Breast epithelium (tissue), 4 donors: Measurements from ENCODE around the gene ZNF512B. TPM values are rescaled to one million over a fixed set of nuclear protein-coding genes. Genes with fewer than 3 reads are reported as not detected.

Experiments used
- DNase-seq, 2 donors: peaks; one replicate each; pipeline ENCODE4 v3.0.0-alpha.2; 2019; ENCODE audit warnings: low spot score in 2 of 2
- H3K27ac ChIP-seq, 2 donors: fragments of 200-600 bp; sonication (generic) in 1 of 2; one replicate each; pipeline ENCODE4 v1.5.1; 2016 to 2019; ENCODE audit warnings: mild to moderate bottlenecking in 1 of 2
- H3K27me3 ChIP-seq, 2 donors: fragments of 200-600 bp; sonication (generic) in 1 of 2; one replicate each; pipeline versions ENCODE4 v1.5.1 to v1.6.0; 2017 to 2019; ENCODE audit warnings: control low read depth in 1 of 2, mild to moderate bottlenecking in 1 of 2
- H3K36me3 ChIP-seq: fragments of 200-600 bp; one replicate; pipeline ENCODE4 v1.5.1; 2019
- H3K4me1 ChIP-seq, 2 donors: fragments of 200-600 bp; sonication (generic); one replicate each; pipeline ENCODE4 v1.5.1; 2016 to 2019; ENCODE audit warnings: control low read depth in 1 of 2
- H3K4me3 ChIP-seq, 3 donors: fragments of 200-600 bp; sonication (generic); 1 replicate in 2 of 3; 2 replicates in 1 of 3; pipeline ENCODE4 v1.5.1; 2016 to 2019; ENCODE audit warnings: mild to moderate bottlenecking in 3 of 3, moderate library complexity in 2 of 3
- H3K9me3 ChIP-seq, 2 donors: fragments of 200-600 bp; sonication (generic) in 1 of 2; one replicate each; pipeline ENCODE4 v1.5.1; 2016 to 2019; ENCODE audit warnings: control low read depth in 1 of 2
- CTCF ChIP-seq, 3 donors: fragments of 450-650 bp; IDR thresholded peaks; one replicate each; pipeline ENCODE4 v1.5.1; 2016 to 2017; ENCODE audit warnings: antibody characterized with exemption in 3 of 3, mild to moderate bottlenecking in 3 of 3, moderate library complexity in 3 of 3
- POLR2A ChIP-seq: fragments of 450-650 bp; IDR thresholded peaks from one replicate; pipeline ENCODE4 v1.6.1; 2016; ENCODE audit warnings: antibody characterized with exemption, mild to moderate bottlenecking, moderate library complexity
- POLR2AphosphoS5 ChIP-seq, 3 donors: sonication (generic); formaldehyde crosslinking; IDR thresholded peaks; one replicate each; pipeline ENCODE4 v1.6.1; 2017; ENCODE audit warnings: antibody characterized with exemption in 3 of 3
- intact Hi-C: fragments of 100-400 bp; cut with DNase I; formaldehyde crosslinking; loops from one replicate; pipeline ENCODE4 v1.15.1; 2023; ENCODE audit warnings: low total_unique reads
- total RNA-seq, 3 donors: library from RNA; depleted of rRNA; stranded (reverse); fragments of >200 nt; gene quantifications; one replicate each; pipeline ENCODE4 v1.1.0, GENCODE V29; 2016

Gene ZNF512B
- total RNA-seq, 3 donors from 2014 or later = 5.8 to 12.7 (median 9.2) TPM

- Histone ChIP-seq H3K4me1 (peaks cover 0 to 10% of the 10 kb centered on the region in 2 donors), H3K36me3 (no peaks in the 10 kb centered on the region), H3K27ac (peak overlapping the region; percentile 72 to 79), H3K4me3 (peak overlapping the region in 2 of 3 donors; percentile 69 to 92), H3K9me3 (peaks cover 0 to 15% of the 10 kb centered on the region in 2 donors), H3K27me3 (no peaks in the 10 kb centered on the region)
- no peak for DNase-seq
- intact Hi-C loops = no loop called here
- TF ChIP-seq POLR2AphosphoS5 (IDR thresholded peaks at IDR 0.05) (no peak), CTCF (IDR thresholded peaks at IDR 0.05) (no peak), POLR2A (no peak)
Measured at GRCh38 chr20:63968136-63968927, 1.4 kb downstream of the ZNF512B start.

GRCh38 chr20:63967330-63968135 lies 2.2 kb downstream of the ZNF512B start:
- peak in 1 of 2 donors; percentile 49 for DNase-seq
- Histone ChIP-seq H3K4me1 (peaks cover 0 to 10% of the 10 kb centered on the region in 2 donors), H3K27me3 (no peaks in the 10 kb centered on the region), H3K36me3 (no peaks in the 10 kb centered on the region), H3K9me3 (peaks cover 0 to 15% of the 10 kb centered on the region in 2 donors), H3K4me3 (no peak overlapping the region), H3K27ac (no peak overlapping the region)
- TF ChIP-seq POLR2AphosphoS5 (IDR thresholded peaks at IDR 0.05) (no peak), POLR2A (no peak), CTCF (IDR thresholded peaks at IDR 0.05) (no peak)
- intact Hi-C loops = no loop called here

- Histone ChIP-seq H3K27ac (no peak overlapping the region), H3K36me3 (peaks cover 1% of the 10 kb centered on the region), H3K4me3 (no peak overlapping the region), H3K4me1 (peaks cover 0 to 10% of the 10 kb centered on the region in 2 donors), H3K27me3 (no peaks in the 10 kb centered on the region), H3K9me3 (peaks cover 0 to 15% of the 10 kb centered on the region in 2 donors)
- no peak for DNase-seq
- intact Hi-C loops = no loop called here
- TF ChIP-seq POLR2AphosphoS5 (IDR thresholded peaks at IDR 0.05) (no peak), POLR2A (no peak), CTCF (IDR thresholded peaks at IDR 0.05) (no peak)
Measured at GRCh38 chr20:63966944-63967322, 2.8 kb downstream of the ZNF512B start.

- no peak overlapping the region for H3K27ac ChIP-seq
- peak in 1 of 2 donors; percentile 49 for DNase-seq
- peaks cover 0 to 10% of the 10 kb centered on the region in 2 donors for H3K4me1 ChIP-seq
- H3K36me3 ChIP-seq = peaks cover 7% of the 10 kb centered on the region
- H3K27me3 ChIP-seq = no peaks in the 10 kb centered on the region
- TF ChIP-seq POLR2AphosphoS5 (IDR thresholded peaks at IDR 0.05) (no peak), CTCF (IDR thresholded peaks at IDR 0.05) (no peak), POLR2A (no peak)
- H3K4me3 ChIP-seq = no peak overlapping the region
- H3K9me3 ChIP-seq = peaks cover 0 to 15% of the 10 kb centered on the region in 2 donors
- intact Hi-C loops = no loop called here
Measured at GRCh38 chr20:63966172-63966943, 3.4 kb downstream of the ZNF512B start.
